B cell (primary cell): ENCODE results near the gene ADCY3. TPM values are rescaled to one million over a fixed set of nuclear protein-coding genes. Genes with fewer than 3 reads are reported as not detected.
A peak's percentile ranks its signal among the peaks of the same experiment; 100 is the strongest.

Experiments used
- ATAC-seq: fragments of 200-7000 bp; cut with Tn5 transposase; one replicate; pipeline ENCODE4 v1.10.0; 2021; ENCODE audit warnings: low read depth, mild to moderate bottlenecking, moderate number of reproducible peaks, moderate library complexity
- CTCF ChIA-PET: fragments of 350-600 bp; sonication (Branson Sonifier 250); formaldehyde crosslinking; loops from one replicate; lab custom pipeline; 2021; ENCODE audit warnings: antibody characterized with exemption, inconsistent platforms; lab: Charles Lee
- POLR2A ChIA-PET: fragments of 350-600 bp; sonication (Branson Sonifier 250); formaldehyde crosslinking; loops from one replicate; lab custom pipeline; 2021; ENCODE audit warnings: antibody characterized with exemption; lab: Charles Lee
- DNase-seq: peaks from one replicate; pipeline ENCODE4 v3.0.0; 2013
- H2AFZ ChIP-seq: 2 replicates; pipeline ENCODE4 v1.6.1; 2012; ENCODE audit warnings: mild to moderate bottlenecking, low read depth, low read length; ENCODE audit not compliant: insufficient read depth, poor library complexity, severe bottlenecking
- H3K27ac ChIP-seq, 2 donors: 1 replicate in 1 of 2; 2 replicates in 1 of 2; pipeline ENCODE4 v1.5.1; 2012 to 2013; ENCODE audit warnings: low read length in 2 of 2, mild to moderate bottlenecking in 2 of 2, moderate library complexity in 1 of 2
- H3K27me3 ChIP-seq, 4 experiments: fragments of 200-600 bp in 1 of 4; sonication (generic) in 1 of 4; replicated peaks in 1 of 4; 1 replicate in 2 of 4; 2 replicates in 2 of 4; pipeline versions ENCODE4 v1.6.1 to v1.7.0; 2013 to 2016; ENCODE audit warnings: low read length in 3 of 4, mild to moderate bottlenecking in 2 of 4, mixed read lengths in 1 of 4, moderate library complexity in 1 of 4; ENCODE audit not compliant: insufficient read depth in 4 of 4, control insufficient read depth in 3 of 4; ENCODE audit errors: control extremely low read depth in 1 of 4
- H3K36me3 ChIP-seq, 2 experiments: replicated peaks in 1 of 2; 1 replicate in 1 of 2; 2 replicates in 1 of 2; pipeline versions ENCODE4 v1.6.1 to v1.7.1; 2013; ENCODE audit warnings: low read length in 1 of 2; ENCODE audit not compliant: insufficient read depth in 2 of 2, control insufficient read depth in 1 of 2; ENCODE audit errors: control extremely low read depth in 1 of 2, extremely low read depth in 1 of 2
- H3K4me1 ChIP-seq, 2 donors: fragments of 200-600 bp in 1 of 2; sonication (generic) in 1 of 2; 1 replicate in 1 of 2; 2 replicates in 1 of 2; pipeline versions ENCODE4 v1.5.1 to v1.6.1; 2013 to 2017; ENCODE audit warnings: low read length in 2 of 2; ENCODE audit not compliant: control insufficient read depth in 2 of 2, insufficient read depth in 2 of 2
- H3K4me2 ChIP-seq: replicated peaks from 2 replicates; pipeline ENCODE3; 2012; ENCODE audit warnings: mild to moderate bottlenecking, low read depth, low read length; ENCODE audit not compliant: poor library complexity, severe bottlenecking
- H3K4me3 ChIP-seq, 5 experiments: fragments of 200-600 bp in 1 of 5; sonication (generic) in 1 of 5; 1 replicate in 3 of 5; 2 replicates in 2 of 5; pipeline versions ENCODE4 v1.5.1 to v1.7.0; 2011 to 2016; ENCODE audit warnings: low read length in 4 of 5, mild to moderate bottlenecking in 4 of 5, low read depth in 2 of 5, control low read depth in 1 of 5, moderate library complexity in 1 of 5; ENCODE audit not compliant: insufficient read depth in 1 of 5; ENCODE audit errors: control extremely low read depth in 1 of 5, extremely low read depth in 1 of 5
- H3K79me2 ChIP-seq: fragments of 200-600 bp; sonication (generic); one replicate; pipeline ENCODE4 v1.6.0; 2016; ENCODE audit warnings: low read length; ENCODE audit not compliant: control insufficient read depth, insufficient read depth
- H3K9ac ChIP-seq: fragments of 200-600 bp; sonication (generic); 2 replicates; pipeline ENCODE4 v1.6.1; 2017; ENCODE audit warnings: mild to moderate bottlenecking, low read length, moderate library complexity
- H3K9me3 ChIP-seq, 3 donors: one replicate each; pipeline versions ENCODE4 v1.6.1 to v1.7.1; 2013; ENCODE audit warnings: low read length in 2 of 3; ENCODE audit not compliant: control insufficient read depth in 2 of 3, insufficient read depth in 1 of 3; ENCODE audit errors: control extremely low read depth in 1 of 3
- H4K20me1 ChIP-seq: 2 replicates; pipeline ENCODE4 v1.6.0; 2012; ENCODE audit warnings: mild to moderate bottlenecking, low read length; ENCODE audit not compliant: insufficient read depth, control insufficient read depth, poor library complexity, severe bottlenecking
- H3K27ac Mint-ChIP-seq: one replicate; pipeline ENCODE4 v1.8.0; 2021; ENCODE audit warnings: mixed read lengths
- H3K27me3 Mint-ChIP-seq: one replicate; pipeline ENCODE4 v1.8.0; 2021; ENCODE audit warnings: mixed read lengths
- H3K4me1 Mint-ChIP-seq: one replicate; pipeline ENCODE4 v1.8.0; 2021; ENCODE audit warnings: mixed read lengths
- H3K4me3 Mint-ChIP-seq: one replicate; pipeline ENCODE4 v1.8.0; 2021; ENCODE audit warnings: mixed read lengths
- H3K9me3 Mint-ChIP-seq: one replicate; pipeline ENCODE4 v1.8.0; 2022; ENCODE audit warnings: mixed read lengths; ENCODE audit not compliant: insufficient read depth
- EZH2 ChIP-seq: IDR thresholded peaks from 2 replicates; pipeline ENCODE4 v1.6.1; 2012; ENCODE audit warnings: borderline replicate concordance, low read depth, mild to moderate bottlenecking, moderate library complexity, low read length; ENCODE audit not compliant: insufficient read depth, poor library complexity, severe bottlenecking
- WGBS: methylation state at CpG from one replicate; pipeline ENCODE4 v1.1.5; 2013; ENCODE audit warnings: missing lambda C conversion rate; ENCODE audit not compliant: insufficient coverage; 5-methylcytosine and 5-hydroxymethylcytosine counted together
- intact Hi-C: fragments of 100-400 bp; cut with micrococcal nuclease; formaldehyde crosslinking; loops from one replicate; pipeline ENCODE4 v1.10.0; 2022
- polyA plus RNA-seq: library from polyadenylated mRNA; depleted of rRNA; stranded (reverse); fragments of >200 nt; gene quantifications from 2 replicates; pipeline ENCODE4 v1.2.3, GENCODE V29; 2012
- total RNA-seq, 2 donors: library from RNA; stranded (reverse); fragments of 120-200 nt in 1 of 2; gene quantifications; 1 replicate in 1 of 2; 2 replicates in 1 of 2; pipeline versions ENCODE4 v1.2.3 to v1.2.4, GENCODE V29; 2013 to 2022
- TF ChIP-seq, protein P1 (sequence below): fragments of 200-600 bp; IDR thresholded peaks from one replicate; pipeline ENCODE4 v1.8.0; 2022; ENCODE audit warnings: antibody characterized with exemption, mild to moderate bottlenecking

Gene ADCY3
- total and polyA plus RNA-seq, 2 donors (not counting 1 experiment from before 2014, with no cell fraction given): 48.4 to 73.0 TPM

DNA sequence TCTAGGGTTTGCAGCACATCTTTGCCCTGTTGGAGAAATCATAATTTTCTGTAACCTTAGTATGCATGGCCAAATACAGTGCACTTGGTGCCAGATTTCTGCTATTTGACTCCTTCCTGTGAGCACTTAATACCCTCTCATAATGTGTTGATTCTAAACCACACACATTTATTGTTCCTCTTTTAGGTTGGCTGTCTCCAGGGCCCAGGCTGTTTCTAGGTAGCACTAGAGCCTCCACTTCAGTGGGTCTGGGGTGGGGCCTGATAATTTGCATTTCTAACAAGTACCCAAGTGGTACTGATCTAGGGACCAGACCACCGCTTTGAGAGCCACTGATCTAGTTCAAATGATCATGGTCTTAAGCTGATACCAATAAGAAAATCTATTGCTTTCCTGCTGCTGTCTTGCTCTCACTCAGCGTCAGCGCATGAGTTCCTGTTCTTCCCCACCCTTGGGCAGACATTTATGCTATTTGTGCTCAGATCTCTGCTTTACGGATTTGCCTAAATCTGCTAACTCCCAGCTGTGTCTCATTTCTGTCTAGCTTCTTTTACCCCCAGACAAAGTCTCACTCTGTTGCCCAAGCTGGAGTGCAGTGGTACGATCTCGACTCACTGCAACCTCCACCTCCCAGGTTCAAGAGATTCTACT, 134.2 kb downstream of the ADCY3 start:
- Histone ChIP-seq H3K79me2 (peaks cover 3% of the 10 kb centered on the region), H3K4me2 (peak overlapping the region; percentile 63), H3K27me3 (peaks cover 0 to 42% (median 23%) of the 10 kb centered on the region in 4 experiments), H4K20me1 (no peaks in the 10 kb centered on the region), H2AFZ (peak overlapping the region; percentile 19), H3K27ac (peak overlapping the region; percentile 51 to 74), H3K4me3 (peak overlapping the region in 4 of 5 experiments; percentile 27 to 44 (median 29)), H3K36me3 (peaks cover 0 to 3% of the 10 kb centered on the region in 2 experiments), H3K4me1 (peaks cover 23 to 27% of the 10 kb centered on the region in 2 donors), H3K9ac (peak overlapping the region; percentile 2), H3K9me3 (peaks cover 0 to 10% (median 6%) of the 10 kb centered on the region in 3 donors)
- intact Hi-C loops: loop anchor here (1.0 to 2.0 kb wide), 2 partner anchors 8 to 295 kb away; partner anchors contain the start of genes CENPO, NCOA1 and PTRHD1
- ATAC-seq (peak; percentile 97), DNase-seq (peak; percentile 87)
- WGBS: 2% methylated on average over 6 of the region's 6 CpGs
- Mint-ChIP-seq H3K27me3 (peaks cover 16% of the 10 kb centered on the region), H3K4me1 (peaks cover 25% of the 10 kb centered on the region), H3K27ac (peak overlapping the region; percentile 92), H3K4me3 (peak overlapping the region; percentile 76), H3K9me3 (no peaks in the 10 kb centered on the region)
- TF ChIP-seq, protein P1, sequence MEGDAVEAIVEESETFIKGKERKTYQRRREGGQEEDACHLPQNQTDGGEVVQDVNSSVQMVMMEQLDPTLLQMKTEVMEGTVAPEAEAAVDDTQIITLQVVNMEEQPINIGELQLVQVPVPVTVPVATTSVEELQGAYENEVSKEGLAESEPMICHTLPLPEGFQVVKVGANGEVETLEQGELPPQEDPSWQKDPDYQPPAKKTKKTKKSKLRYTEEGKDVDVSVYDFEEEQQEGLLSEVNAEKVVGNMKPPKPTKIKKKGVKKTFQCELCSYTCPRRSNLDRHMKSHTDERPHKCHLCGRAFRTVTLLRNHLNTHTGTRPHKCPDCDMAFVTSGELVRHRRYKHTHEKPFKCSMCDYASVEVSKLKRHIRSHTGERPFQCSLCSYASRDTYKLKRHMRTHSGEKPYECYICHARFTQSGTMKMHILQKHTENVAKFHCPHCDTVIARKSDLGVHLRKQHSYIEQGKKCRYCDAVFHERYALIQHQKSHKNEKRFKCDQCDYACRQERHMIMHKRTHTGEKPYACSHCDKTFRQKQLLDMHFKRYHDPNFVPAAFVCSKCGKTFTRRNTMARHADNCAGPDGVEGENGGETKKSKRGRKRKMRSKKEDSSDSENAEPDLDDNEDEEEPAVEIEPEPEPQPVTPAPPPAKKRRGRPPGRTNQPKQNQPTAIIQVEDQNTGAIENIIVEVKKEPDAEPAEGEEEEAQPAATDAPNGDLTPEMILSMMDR: no peak
- ChIA-PET POLR2A (interaction anchor here (0.7 to 0.8 kb wide), 3 partner anchors 11 to 663 kb away, joined by 3 to 6 read pairs (median 3); partner anchors contain the start of gene PFN4), CTCF (no interaction called here)

DNA sequence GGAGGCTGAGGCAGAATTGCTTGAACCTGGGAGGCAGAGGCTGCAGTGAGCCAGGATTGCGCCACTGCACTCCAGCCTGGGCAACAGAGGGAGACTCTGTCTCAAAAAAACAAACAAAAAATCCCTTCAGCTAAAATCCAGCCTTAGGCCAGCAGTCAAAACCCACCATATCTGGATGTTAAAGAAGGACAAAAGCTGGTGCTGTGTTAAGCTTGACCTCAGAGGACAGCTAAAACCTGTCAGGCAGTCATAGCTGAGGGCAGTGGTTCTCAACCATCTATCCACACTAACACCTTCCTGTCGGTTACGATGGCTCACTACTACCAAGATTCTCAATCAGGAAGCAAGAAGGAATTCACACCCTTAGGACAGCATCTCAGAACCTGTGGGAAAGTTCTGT, 136.4 kb downstream of the ADCY3 start:
- Histone ChIP-seq H3K9ac (no peak overlapping the region), H4K20me1 (no peaks in the 10 kb centered on the region), H3K9me3 (peaks cover 0 to 10% (median 6%) of the 10 kb centered on the region in 3 donors), H3K4me3 (no peak overlapping the region), H3K27me3 (peaks cover 0 to 47% (median 25%) of the 10 kb centered on the region in 4 experiments), H3K27ac (no peak overlapping the region), H3K36me3 (no peaks in the 10 kb centered on the region), H2AFZ (no peak overlapping the region), H3K79me2 (peaks cover 3% of the 10 kb centered on the region), H3K4me1 (peaks cover 23 to 27% of the 10 kb centered on the region in 2 donors), H3K4me2 (no peak overlapping the region)
- Mint-ChIP-seq H3K27me3 (peaks cover 20% of the 10 kb centered on the region), H3K9me3 (no peaks in the 10 kb centered on the region), H3K27ac (no peak overlapping the region), H3K4me1 (peaks cover 25% of the 10 kb centered on the region), H3K4me3 (no peak overlapping the region)
- TF ChIP-seq, protein P1: no peak
- TF ChIP-seq EZH2: no peak
- intact Hi-C loops: loop anchor here (2.0 kb wide), 1 partner anchor 293 kb away; the partner anchor contains the start of gene NCOA1
- no peak for ATAC-seq
- DNase-seq: no peak
- CTCF ChIA-PET: interaction anchor here (1.0 kb wide), 1 partner anchor 9 kb away, joined by 4 read pairs; no protein-coding TSS in a partner anchor
- POLR2A ChIA-PET: no interaction called here
- WGBS: no CpG with 5 or more reads among the region's 3 CpGs
